Esophagus muscularis mucosa (tissue), 4 donors: Measurements from ENCODE around the gene RNF39. TPM values are rescaled to one million over a fixed set of nuclear protein-coding genes. Genes with fewer than 3 reads are reported as not detected.

Source experiments
- DNase-seq: peaks from one replicate; pipeline ENCODE4 v3.0.0-alpha.2; 2017; ENCODE audit errors: extremely low spot score
- H3K27ac ChIP-seq, 4 donors: fragments of 200-600 bp; sonication (generic); replicated peaks in 1 of 4; 1 replicate in 3 of 4; 2 replicates in 1 of 4; pipeline ENCODE4 v1.5.1; 2016 to 2019; ENCODE audit warnings: mild to moderate bottlenecking in 1 of 4
- H3K27me3 ChIP-seq, 4 donors: fragments of 200-600 bp; sonication (generic); one replicate each; pipeline versions ENCODE4 v1.5.1 to v1.6.0; 2016 to 2019
- H3K36me3 ChIP-seq, 4 donors: fragments of 200-600 bp; sonication (generic); one replicate each; pipeline ENCODE4 v1.5.1; 2016 to 2019
- H3K4me1 ChIP-seq, 4 donors: fragments of 200-600 bp; sonication (generic); one replicate each; pipeline ENCODE4 v1.5.1; 2016 to 2019
- H3K4me3 ChIP-seq, 4 donors: fragments of 200-600 bp; sonication (generic); 1 replicate in 2 of 4; 2 replicates in 2 of 4; pipeline ENCODE4 v1.5.1; 2016 to 2019; ENCODE audit warnings: mild to moderate bottlenecking in 4 of 4, moderate library complexity in 1 of 4
- H3K9me3 ChIP-seq, 4 donors: fragments of 200-600 bp; sonication (generic); 1 replicate in 3 of 4; 2 replicates in 1 of 4; pipeline ENCODE4 v1.5.1; 2016 to 2019
- CTCF ChIP-seq, 3 experiments: fragments of 200-600 bp in 2 of 3; fragments of 450-650 bp in 1 of 3; sonication (generic) in 2 of 3; IDR thresholded peaks; one replicate each; pipeline ENCODE4 v1.5.1; 2017 to 2019; ENCODE audit warnings: antibody characterized with exemption in 3 of 3, mild to moderate bottlenecking in 2 of 3, moderate library complexity in 1 of 3
- EP300 ChIP-seq: sonication (generic); formaldehyde crosslinking; IDR thresholded peaks from one replicate; pipeline ENCODE4 v1.6.1; 2017; ENCODE audit warnings: antibody characterized with exemption
- POLR2A ChIP-seq: fragments of 450-650 bp; IDR thresholded peaks from one replicate; pipeline ENCODE4 v1.6.1; 2017; ENCODE audit warnings: antibody characterized with exemption, moderate library complexity, mild to moderate bottlenecking, low read depth
- POLR2AphosphoS5 ChIP-seq, 2 donors: sonication (generic); formaldehyde crosslinking; IDR thresholded peaks; one replicate each; pipeline ENCODE4 v1.6.1; 2017; ENCODE audit warnings: antibody characterized with exemption in 2 of 2
- WGBS: methylation state at CpG from one replicate; pipeline ENCODE4 v1.1.5; 2018; 5-methylcytosine and 5-hydroxymethylcytosine counted together
- intact Hi-C: fragments of 100-400 bp; cut with DNase I; formaldehyde crosslinking; loops from one replicate; pipeline ENCODE4 v1.15.1; 2023
- total RNA-seq, 4 donors: library from RNA; depleted of rRNA; stranded (reverse); fragments of >200 nt; gene quantifications; one replicate each; pipeline versions ENCODE4 v1.1.0 to v1.2.1, GENCODE V29; 2016

RNF39 gene
- total RNA-seq, 4 donors from 2014 or later: 0.11 TPM; not detected in 3

GRCh38 chr6:30087876-30088275 is 12.3 kb upstream of the RNF39 start:
- Histone ChIP-seq H3K4me3 (no peak overlapping the region), H3K27me3 (peaks cover 0 to 63% (median 9%) of the 10 kb centered on the region in 4 donors), H3K36me3 (no peaks in the 10 kb centered on the region), H3K27ac (no peak overlapping the region), H3K9me3 (no peaks in the 10 kb centered on the region), H3K4me1 (no peaks in the 10 kb centered on the region)
- no peak for TF ChIP-seq CTCF (IDR thresholded peaks at IDR 0.05)
- TF ChIP-seq POLR2AphosphoS5 (IDR thresholded peaks at IDR 0.05): no peak
- TF ChIP-seq POLR2A: no peak
- no peak for TF ChIP-seq EP300
- 87% methylated on average over 5 of the region's 5 CpGs for WGBS
- intact Hi-C loops: no loop called here
- no peak for DNase-seq

GRCh38 chr6:30077218-30077617 is 1.6 kb upstream of the RNF39 start:
- 45% methylated on average over 4 of the region's 4 CpGs for WGBS
- intact Hi-C loops: no loop called here
- Histone ChIP-seq H3K27me3 (peaks cover 0 to 73% (median 35%) of the 10 kb centered on the region in 4 donors), H3K36me3 (no peaks in the 10 kb centered on the region), H3K4me1 (peaks cover 16 to 20% (median 19%) of the 10 kb centered on the region in 4 donors), H3K9me3 (no peaks in the 10 kb centered on the region), H3K27ac (no peak overlapping the region), H3K4me3 (no peak overlapping the region)
- no peak for DNase-seq
- TF ChIP-seq POLR2A: no peak
- TF ChIP-seq EP300: no peak
- TF ChIP-seq POLR2AphosphoS5 (IDR thresholded peaks at IDR 0.05): no peak
- no peak for TF ChIP-seq CTCF (IDR thresholded peaks at IDR 0.05)

GRCh38 chr6:30075790-30076732 is 492 bp upstream of the RNF39 start:
- no peaks in the 10 kb centered on the region for H3K9me3 ChIP-seq
- TF ChIP-seq EP300 (no peak), CTCF (IDR thresholded peaks at IDR 0.05) (peak in 1 of 3 experiments; percentile 10), POLR2A (no peak)
- peaks cover 0 to 85% (median 43%) of the 10 kb centered on the region in 4 donors for H3K27me3 ChIP-seq
- H3K27ac ChIP-seq: no peak overlapping the region
- 35% methylated on average over 16 of the region's 22 CpGs for WGBS
- intact Hi-C loops: no loop called here
- no peaks in the 10 kb centered on the region for H3K36me3 ChIP-seq
- peaks cover 21 to 29% (median 26%) of the 10 kb centered on the region in 4 donors for H3K4me1 ChIP-seq
- peak overlapping the region in 2 of 4 donors; percentile 14 to 52 for H3K4me3 ChIP-seq
- DNase-seq: no peak

GRCh38 chr6:30074331-30075093 is 1.1 kb downstream of the RNF39 start:
- H3K36me3 ChIP-seq: peaks cover 0 to 8% (median 7%) of the 10 kb centered on the region in 4 donors
- intact Hi-C loops: no loop called here
- no peak for TF ChIP-seq POLR2AphosphoS5 (IDR thresholded peaks at IDR 0.05)
- TF ChIP-seq CTCF (IDR thresholded peaks at IDR 0.05): no peak
- no peak overlapping the region for H3K27ac ChIP-seq
- peaks cover 24 to 36% (median 30%) of the 10 kb centered on the region in 4 donors for H3K4me1 ChIP-seq
- peak overlapping the region; percentile 14 to 52 (median 28) for H3K4me3 ChIP-seq
- no peaks in the 10 kb centered on the region for H3K9me3 ChIP-seq
- 11% methylated on average over 37 of the region's 37 CpGs for WGBS
- no peak for DNase-seq
- peaks cover 0 to 91% (median 48%) of the 10 kb centered on the region in 4 donors for H3K27me3 ChIP-seq
